Measurements from ENCODE around the gene CNTRL. TPM values are rescaled to one million over a fixed set of nuclear protein-coding genes. Genes with fewer than 3 reads are reported as not detected.
"Not testable (repeated sequence)": the region's sequence is repeated elsewhere in the genome, so short reads cannot be mapped to it uniquely, and the experiment has no call there.

Gene CNTRL, protein sequence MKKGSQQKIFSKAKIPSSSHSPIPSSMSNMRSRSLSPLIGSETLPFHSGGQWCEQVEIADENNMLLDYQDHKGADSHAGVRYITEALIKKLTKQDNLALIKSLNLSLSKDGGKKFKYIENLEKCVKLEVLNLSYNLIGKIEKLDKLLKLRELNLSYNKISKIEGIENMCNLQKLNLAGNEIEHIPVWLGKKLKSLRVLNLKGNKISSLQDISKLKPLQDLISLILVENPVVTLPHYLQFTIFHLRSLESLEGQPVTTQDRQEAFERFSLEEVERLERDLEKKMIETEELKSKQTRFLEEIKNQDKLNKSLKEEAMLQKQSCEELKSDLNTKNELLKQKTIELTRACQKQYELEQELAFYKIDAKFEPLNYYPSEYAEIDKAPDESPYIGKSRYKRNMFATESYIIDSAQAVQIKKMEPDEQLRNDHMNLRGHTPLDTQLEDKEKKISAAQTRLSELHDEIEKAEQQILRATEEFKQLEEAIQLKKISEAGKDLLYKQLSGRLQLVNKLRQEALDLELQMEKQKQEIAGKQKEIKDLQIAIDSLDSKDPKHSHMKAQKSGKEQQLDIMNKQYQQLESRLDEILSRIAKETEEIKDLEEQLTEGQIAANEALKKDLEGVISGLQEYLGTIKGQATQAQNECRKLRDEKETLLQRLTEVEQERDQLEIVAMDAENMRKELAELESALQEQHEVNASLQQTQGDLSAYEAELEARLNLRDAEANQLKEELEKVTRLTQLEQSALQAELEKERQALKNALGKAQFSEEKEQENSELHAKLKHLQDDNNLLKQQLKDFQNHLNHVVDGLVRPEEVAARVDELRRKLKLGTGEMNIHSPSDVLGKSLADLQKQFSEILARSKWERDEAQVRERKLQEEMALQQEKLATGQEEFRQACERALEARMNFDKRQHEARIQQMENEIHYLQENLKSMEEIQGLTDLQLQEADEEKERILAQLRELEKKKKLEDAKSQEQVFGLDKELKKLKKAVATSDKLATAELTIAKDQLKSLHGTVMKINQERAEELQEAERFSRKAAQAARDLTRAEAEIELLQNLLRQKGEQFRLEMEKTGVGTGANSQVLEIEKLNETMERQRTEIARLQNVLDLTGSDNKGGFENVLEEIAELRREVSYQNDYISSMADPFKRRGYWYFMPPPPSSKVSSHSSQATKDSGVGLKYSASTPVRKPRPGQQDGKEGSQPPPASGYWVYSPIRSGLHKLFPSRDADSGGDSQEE (N-terminal part only)
- total RNA-seq: 6.2 and 6.4 TPM in 2 replicates

DNA sequence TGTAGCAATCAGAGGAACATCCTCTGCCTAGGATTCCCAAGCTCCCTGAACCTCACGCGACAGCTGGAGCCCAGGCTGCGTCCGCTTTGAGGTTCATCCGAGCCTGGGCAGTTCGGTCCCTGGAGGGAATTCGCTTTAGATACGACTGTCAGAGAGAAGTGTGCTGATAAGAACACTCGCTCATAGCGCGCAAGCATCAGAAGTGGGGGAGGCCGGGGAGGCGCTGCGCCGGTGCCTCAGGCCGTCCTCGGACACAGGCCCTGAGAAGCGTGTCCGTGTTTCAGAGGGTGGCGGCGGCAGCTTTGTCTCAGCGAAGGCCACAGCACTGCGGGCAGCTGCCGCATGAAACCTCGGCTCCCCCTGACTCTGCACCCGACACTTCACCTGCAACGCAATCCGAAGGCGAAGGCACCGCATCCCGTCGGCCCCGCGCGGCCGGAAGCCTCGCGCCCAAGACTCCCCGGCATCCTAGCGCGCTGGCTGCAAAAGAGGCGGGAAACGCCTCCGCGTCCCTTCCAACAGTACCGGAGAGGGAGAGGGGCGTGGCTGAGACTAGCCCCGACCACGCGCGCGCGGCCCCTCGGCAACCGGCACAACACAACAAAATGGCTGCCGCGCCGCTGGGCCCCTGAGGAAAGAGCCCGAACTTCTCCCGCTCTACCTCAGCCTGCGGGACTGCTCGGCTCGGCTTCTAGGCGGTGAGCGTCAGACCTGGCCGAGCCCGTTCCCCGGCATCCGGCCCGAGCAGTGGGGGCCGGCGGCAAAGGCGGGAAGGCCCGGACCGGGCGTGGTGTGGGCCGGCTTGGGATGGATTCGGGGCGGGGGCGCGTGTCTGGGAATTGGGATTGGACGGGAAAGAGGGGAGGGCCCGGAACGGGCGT lies at the start of gene CNTRL:
TSS of gene CNTRL (plus strand) at position 586 of the 881 bp plus-strand sequence. CDS start 13,372 bp downstream, outside the sequence.
- DNase-seq (ENCODE audit: low read depth): peak; percentile 66

DNA sequence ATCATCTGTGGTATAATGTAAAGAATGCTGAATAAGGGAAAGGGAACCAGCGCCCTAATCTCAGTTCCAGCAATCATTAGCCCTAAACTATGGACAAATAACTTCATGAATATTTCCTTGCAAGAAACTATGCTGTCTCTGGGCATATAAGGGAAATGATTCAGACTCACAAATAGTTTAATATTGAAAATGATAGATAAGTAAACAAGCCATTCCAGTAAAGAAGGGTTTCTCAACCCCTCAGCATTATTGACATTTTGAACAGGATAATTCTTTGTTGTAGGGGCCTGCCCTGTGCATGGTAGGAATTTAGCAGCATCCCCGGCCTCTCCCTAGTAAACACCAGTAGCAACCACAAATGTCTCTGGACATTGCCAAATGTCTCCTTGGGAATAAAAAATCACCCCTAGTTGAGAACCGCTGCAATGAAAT lies 48.5 kb upstream of the CNTRL start:
- peak; percentile 35 for DNase-seq (ENCODE audit: low read depth)

DNA sequence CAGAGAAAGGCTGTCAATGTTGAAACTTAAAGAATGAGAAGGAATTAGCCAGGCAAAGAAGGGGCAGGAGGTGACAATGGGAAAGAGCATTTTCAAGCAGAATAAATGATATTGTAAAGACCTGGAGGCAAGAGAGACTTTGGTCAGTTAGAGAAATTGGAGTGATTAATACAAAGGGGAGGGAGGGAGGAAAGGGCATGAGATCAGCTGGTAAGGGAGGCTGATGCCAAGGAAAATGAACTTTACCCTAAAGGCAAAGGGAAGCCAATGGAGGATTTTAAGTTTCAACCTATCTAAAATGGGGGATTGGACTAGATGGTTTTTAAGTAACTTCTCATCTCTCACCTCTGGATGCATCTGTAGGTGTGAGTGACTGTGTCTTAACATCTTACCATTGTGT lies 48.0 kb upstream of the CNTRL start:
- no peak for DNase-seq (ENCODE audit: low read depth)

DNA sequence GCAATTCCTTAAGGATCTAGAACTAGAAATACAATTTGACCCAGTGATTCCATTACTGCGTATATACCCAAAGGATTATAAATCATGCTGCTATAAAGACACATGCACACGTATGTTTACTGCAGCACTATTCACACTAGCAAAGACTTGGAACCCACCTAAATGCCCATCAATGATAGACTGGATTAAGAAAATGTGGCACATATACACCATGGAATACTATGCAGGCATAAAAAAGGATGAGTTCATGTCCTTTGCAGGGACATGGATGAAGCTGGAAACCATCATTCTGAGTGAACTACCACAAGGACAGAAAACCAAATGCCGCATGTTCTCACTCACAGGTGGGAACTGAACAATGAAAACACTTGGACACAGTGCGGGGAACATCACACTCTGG lies 46.5 kb upstream of the CNTRL start:
- not testable (repeated sequence) for DNase-seq (ENCODE audit: low read depth)

DNA sequence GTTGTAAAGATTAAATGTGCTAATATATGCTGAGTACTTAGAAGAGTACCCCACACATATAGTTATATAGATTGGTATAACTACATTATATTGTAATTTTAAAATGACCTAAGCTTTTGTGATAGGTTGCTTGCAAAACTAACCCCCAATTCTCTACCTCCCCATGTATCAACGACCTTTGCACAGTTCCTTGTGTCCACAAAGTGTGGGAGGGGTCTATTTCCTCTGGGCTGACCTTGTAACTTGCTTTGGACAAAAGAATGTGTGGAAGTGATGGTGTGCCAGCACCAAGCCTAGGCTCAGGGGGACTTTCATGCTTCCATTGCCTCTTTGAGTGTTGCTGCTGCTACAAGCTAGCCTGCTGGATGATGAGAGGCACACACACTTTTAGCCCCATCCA lies 45.3 kb upstream of the CNTRL start:
- no peak for DNase-seq (ENCODE audit: low read depth)

DNA sequence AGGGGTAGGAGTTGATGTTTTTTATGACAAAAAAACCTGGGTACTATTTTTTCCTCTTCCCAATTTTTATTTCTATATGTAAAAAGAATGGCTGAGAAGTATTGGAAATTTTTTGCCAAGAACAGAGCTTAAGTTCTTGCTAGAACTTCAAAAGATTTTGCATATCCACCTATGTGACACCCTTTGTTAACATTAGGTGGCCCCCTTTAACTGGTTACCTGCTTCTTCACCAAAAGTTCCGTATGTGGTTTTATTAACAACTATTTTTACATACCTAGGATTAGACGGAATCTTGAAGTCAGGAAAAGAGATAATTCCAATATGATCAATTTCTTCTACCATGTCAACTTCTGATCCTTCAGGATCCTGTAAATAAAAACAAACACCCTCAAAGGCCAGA lies 40.2 kb upstream of the CNTRL start:
- no peak for DNase-seq (ENCODE audit: low read depth)

DNA sequence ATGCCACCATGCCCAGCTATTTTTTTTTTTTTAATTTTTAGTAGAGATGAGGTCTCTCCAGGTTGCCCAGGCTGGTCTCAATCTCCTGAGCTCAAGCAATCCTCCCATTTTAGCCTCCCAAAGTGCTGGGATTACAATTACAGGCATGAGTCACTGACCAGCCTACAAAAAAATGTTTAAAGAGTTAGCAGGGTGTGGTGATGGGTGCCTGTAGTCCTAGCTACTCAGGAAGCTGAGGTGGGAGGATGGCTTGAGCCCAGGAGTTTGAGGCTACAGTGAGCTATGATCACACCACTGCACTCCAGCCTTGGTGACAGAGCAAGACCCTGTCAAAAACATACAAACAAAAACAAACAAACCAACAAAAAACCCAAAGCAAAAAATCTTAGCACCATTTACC lies 39.0 kb upstream of the CNTRL start:
- DNase-seq (ENCODE audit: low read depth): not testable (repeated sequence)

DNA sequence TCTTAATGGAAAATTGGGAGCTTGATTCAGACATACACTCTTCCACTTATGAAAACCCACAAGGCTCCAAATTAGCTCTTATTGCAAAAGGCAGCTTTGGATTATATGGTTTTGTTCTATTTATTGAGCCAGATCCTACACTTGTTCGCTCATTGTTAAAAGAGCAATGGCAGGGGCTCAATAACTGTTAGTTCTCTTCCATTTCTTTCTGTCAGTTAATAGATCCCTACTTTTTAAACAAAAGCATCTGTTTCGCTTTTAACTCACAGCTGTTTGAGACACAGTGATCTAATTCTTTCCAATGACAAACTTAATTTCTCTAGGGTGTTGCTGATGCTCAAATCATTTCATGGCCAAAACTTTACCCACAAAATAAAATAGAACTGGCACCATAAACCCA lies 36.4 kb upstream of the CNTRL start:
- DNase-seq (ENCODE audit: low read depth): no peak

DNA sequence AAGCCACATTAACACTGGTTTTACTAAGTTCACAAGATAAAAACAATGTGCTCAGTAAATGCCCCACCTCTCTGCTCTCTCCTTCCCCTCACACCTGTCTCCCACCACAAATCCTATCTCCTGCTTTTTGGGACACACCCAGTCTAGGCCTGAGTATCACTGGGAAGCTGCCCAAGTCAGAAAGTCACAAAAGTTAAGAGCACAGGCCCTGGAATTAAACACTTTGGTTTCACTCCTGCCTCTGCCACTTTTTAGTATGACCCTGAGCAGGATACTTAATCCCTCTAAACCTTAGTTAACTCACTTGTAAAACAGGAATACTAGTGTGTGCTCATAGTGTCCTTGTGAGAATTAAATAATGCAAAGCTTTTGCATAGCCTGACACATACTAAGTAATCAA lies 36.0 kb upstream of the CNTRL start:
- DNase-seq (ENCODE audit: low read depth): no peak

DNA sequence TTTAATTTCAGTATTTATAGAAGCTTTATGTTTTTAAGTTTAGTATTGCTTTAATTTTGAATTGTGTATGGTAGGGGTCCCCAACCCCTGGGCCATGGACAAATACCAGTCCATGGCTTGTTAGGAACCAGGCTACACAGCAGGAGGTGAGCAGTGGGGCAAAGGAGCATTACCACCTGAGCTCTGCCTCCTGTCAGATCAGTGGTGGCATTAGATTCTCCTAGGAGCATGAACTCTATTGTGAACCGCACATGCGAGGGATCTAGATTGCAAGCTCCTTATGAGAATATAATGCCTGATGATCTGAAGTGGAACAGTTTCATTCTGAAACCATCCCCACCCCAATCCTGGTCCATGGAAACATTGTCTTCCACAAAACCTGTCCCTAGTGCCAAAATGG lies 26.6 kb upstream of the CNTRL start:
- DNase-seq (ENCODE audit: low read depth): no peak

DNA sequence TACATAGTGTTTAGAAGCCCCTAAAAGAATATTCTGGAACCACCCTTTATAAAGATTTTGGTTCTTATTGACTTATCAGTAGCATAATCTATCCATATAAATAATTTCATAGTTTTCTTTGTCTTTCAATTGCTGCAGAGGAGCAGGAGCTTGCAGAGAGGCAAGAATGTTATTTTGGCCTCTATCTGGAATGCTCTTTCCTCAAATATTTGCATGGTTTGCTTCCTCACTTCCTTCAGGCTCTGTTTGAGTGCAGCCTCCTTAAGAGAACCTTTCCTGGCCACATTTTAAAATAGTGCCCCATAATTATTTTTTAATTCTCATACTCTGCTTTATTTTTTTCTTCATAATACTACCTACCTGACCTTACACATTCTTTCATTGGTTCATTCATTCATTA lies 26.1 kb upstream of the CNTRL start:
- no peak for DNase-seq (ENCODE audit: low read depth)

DNA sequence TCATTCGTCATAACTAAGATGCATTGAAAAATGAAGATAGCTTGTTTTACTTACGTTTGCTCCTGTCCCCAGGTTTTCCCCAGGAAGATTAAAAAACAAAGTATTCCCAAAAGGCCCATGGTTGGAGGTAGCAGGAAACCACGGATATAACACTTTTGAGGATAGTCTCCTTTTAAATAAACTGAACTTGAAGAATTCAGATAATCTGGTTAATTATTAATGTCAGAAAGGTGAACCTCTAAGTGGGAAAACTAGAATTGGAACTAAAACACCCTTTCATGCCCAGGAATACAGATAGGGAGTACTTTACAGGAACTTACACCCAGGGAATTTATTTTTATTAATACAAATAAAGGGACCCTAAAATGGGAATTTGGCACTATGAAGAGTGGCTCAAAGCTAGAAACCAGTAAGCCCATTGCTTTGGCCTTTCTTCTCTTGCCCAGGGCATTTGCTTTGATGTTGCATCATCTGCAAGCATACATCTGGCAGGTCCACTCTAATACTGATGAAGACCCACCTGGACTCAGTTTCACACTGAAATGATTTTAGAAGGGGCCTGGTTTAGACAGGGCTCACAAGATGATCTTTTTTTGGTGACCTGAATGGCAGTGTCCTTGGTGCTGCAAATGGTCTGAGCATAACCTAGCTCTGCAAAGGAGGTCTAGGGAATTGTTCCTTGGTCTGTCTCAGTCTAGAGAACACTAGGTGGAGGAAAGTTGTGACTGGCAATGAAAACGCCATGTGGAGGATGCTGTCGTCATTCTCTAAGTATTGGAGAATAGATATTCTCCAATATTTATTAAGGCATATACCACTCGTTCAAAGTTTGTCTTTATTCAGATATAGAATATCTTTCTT lies 24.4 kb upstream of the CNTRL start, which contains the start of gene C5:
TSS of gene C5 (minus strand) at position 148 of the 861 bp plus-strand sequence. CDS start at position 119, 29 bp downstream.
- peak; percentile 39 for DNase-seq (ENCODE audit: low read depth)

DNA sequence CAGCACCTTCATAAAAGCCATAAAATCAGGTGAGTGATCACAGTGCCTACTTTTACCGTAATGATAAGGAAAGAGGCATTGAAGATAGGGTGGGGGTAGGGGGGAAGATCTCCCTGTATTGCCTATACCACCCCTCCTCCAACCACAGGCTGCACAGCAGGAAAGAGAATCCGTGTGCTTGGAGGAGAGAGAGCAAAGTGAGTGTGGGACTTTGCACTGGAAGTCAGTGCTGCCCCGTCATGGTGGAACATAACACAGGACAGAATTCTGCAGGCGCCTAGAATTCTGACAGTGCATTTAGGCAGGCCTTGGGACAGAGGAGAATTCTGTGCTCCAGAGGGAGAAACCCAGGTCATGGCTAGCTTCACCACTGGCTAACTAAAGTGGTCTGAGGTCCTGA lies 21.2 kb upstream of the CNTRL start:
- no peak for DNase-seq (ENCODE audit: low read depth)

DNA sequence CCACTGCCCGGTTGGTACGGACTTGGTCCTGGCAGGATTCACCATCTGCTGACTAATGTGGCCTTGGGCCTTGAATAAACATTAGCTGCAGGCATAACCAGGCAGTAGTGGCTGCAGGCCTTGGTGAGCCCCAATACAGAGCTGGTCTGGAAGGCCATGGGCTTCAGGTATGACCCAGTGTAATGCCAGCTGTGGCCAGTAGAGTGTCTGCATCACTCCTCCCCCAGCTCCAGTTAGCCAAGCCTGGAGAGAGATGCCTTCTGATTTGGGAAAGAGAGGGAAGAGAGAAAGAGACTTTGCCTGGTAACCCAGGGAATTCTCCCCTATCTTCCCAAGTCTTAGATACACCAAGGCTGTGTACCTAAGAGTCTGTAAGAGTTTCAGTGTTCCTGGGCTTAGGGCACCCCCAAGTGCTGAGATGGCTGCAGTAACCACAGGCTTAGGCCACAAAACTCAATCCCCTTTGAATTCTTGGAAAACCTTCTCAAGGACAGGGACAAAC lies 19.1 kb upstream of the CNTRL start:
- no peak for DNase-seq (ENCODE audit: low read depth)

DNA sequence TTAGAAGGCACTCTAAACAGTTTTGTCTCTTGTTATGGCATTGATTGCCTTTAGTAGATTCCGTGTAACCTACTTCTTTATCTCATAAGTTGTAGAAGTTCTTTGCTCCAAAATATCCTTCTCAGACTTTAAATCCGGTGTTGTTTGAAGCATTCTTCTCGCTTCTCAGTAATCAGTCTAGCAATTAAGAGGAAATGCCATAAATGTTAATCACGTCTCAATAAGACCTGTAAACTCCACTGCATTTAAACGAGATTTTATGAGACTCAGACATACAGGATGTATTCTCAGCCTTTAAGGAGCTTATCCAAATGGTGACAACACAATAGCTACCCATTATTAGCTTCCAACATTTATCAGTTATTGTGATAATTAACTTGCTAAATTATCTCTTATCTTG lies 16.9 kb upstream of the CNTRL start:
- DNase-seq (ENCODE audit: low read depth): no peak

DNA sequence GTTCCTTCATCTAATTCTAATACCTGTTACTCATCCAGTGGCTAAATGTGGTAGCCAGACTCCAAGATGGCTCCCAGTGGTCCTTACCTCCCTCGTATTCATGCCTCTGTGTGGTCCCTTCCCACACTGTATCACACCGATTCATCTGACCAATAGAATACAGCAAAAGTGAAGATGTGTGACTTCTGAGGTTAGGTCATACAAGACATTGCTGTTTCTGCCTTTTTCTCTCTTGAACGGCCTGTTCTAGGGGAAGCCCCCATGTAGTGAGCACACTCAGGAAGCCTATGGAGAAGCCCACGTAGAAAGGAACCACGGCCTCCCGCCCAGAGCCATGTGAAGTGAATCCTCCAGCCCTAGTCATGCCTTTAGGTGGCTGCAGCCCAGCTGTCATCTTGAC lies 15.2 kb upstream of the CNTRL start:
- no peak for DNase-seq (ENCODE audit: low read depth)

DNA sequence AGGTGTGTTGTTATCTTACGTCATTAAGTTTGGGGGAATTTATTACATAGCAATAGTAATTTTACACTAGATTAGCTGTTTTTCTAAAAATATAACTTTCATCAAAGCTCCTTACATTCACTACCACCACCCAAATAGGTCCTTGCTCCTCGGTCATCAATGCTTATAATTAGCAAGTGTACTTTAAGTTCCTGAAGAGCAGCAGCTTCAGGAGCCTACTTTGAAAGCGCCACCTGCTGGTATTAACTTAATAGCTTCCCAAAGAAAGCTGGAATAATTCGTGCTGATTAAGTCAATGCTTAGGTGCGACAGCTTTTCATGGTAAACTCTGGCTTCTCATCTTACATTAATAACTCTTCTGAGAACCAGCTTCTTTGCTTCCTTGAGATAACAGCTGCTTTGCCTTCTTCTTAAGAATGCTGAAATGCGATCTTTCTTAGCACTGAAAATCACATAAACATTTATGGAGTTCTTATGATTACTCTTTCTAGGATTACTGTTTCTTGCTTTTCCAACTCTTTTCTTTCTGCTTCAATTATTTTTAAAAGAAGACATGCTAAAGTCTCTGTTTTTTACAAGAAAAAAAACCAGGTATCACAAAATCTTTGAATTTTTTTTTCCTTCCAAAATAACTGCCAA lies 14.6 kb upstream of the CNTRL start:
- peak; percentile 70 for DNase-seq (ENCODE audit: low read depth)

DNA sequence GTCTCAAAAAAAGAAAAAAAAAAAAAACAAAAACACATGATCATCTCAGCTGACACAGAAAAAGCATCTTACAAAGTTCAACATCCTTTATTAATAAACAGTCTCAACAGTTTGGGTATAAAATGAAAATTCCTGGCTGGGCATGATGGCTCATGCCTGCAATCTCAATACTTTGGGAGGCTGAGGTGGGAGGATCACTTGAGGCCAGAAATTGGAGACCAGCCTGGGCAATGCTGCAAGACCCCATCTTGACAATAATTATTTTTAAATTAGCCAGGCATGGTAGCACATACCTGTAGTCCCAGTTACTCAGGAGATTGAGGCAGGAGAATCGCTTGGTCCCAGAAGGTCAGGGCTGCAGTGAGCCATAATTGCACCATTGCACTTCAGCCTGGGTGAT lies 7.9 kb upstream of the CNTRL start:
- no peak for DNase-seq (ENCODE audit: low read depth)

DNA sequence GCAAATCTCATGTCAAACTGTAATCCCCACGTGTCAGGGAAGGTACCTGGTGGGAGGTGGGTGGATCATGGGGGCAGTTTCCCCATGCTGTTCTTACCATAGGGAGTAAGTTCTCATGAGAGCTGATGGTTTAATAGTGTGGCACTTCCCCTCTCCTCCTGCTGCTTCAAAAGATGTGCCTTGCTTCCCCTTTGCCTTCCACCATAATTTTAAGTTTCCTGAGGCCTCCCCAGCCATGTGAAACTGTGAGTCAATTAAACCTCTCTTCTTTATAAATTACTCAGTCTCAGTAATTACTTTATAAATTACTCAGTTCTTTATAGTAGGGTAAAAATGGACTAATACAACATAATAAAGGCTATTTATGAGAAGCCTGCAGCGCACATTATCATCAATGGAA lies 7.1 kb upstream of the CNTRL start:
- no peak for DNase-seq (ENCODE audit: low read depth)

Measured in renal cortical epithelial cell (primary cell).